KMS-11 (cell line): ENCODE results near the gene OCA2.

Experiments used
- H2AFZ ChIP-seq: fragments of 200-600 bp; sonication (generic); 2 replicates; pipeline ENCODE4 v1.6.1; 2016; ENCODE audit warnings: antibody characterized with exemption, mixed run types, low read depth
- H3K27ac ChIP-seq: fragments of 200-600 bp; sonication (generic); 2 replicates; pipeline ENCODE4 v1.6.1; 2016; ENCODE audit warnings: mild to moderate bottlenecking, mixed run types
- H3K27me3 ChIP-seq: fragments of 200-600 bp; sonication (generic); 2 replicates; pipeline ENCODE4 v1.6.1; 2017; ENCODE audit warnings: mild to moderate bottlenecking, low read depth, mixed run types, moderate library complexity; ENCODE audit not compliant: insufficient read depth
- H3K36me3 ChIP-seq: fragments of 200-600 bp; sonication (generic); 2 replicates; pipeline ENCODE4 v1.6.1; 2017; ENCODE audit warnings: mild to moderate bottlenecking, mixed run types; ENCODE audit not compliant: insufficient read depth
- H3K4me1 ChIP-seq: fragments of 200-600 bp; sonication (generic); 2 replicates; pipeline ENCODE4 v1.6.1; 2016; ENCODE audit warnings: mild to moderate bottlenecking, low read depth, mixed run types; ENCODE audit not compliant: poor library complexity, severe bottlenecking
- H3K4me2 ChIP-seq: fragments of 200-600 bp; sonication (generic); 2 replicates; pipeline ENCODE4 v1.7.0; 2016; ENCODE audit warnings: mild to moderate bottlenecking, mixed run types
- H3K4me3 ChIP-seq: fragments of 200-600 bp; sonication (generic); IDR thresholded peaks from 2 replicates; pipeline ENCODE4 v1.6.1; 2017; ENCODE audit warnings: low read depth, low read length, mixed read lengths; ENCODE audit not compliant: insufficient read depth
- H3K79me2 ChIP-seq: fragments of 200-600 bp; sonication (generic); 2 replicates; pipeline ENCODE4 v1.6.1; 2016; ENCODE audit warnings: low read depth, mixed run types; ENCODE audit not compliant: insufficient read depth
- H3K9ac ChIP-seq: fragments of 200-600 bp; sonication (generic); 2 replicates; pipeline ENCODE4 v1.6.1; 2016; ENCODE audit warnings: mild to moderate bottlenecking, mixed run types
- H4K20me1 ChIP-seq: fragments of 200-600 bp; sonication (generic); 2 replicates; pipeline ENCODE4 v1.6.1; 2016; ENCODE audit warnings: mild to moderate bottlenecking, mixed run types; ENCODE audit not compliant: insufficient read depth
- CTCF ChIP-seq: fragments of 200-600 bp; sonication (generic); conservative IDR thresholded peaks from 2 replicates; pipeline ENCODE4 v1.6.1; 2017; ENCODE audit warnings: low read depth, mild to moderate bottlenecking, antibody characterized with exemption, low read length, moderate library complexity, mixed read lengths

Gene OCA2

GRCh38 chr15:27843146-27843545, 256.0 kb downstream of the OCA2 start:
- no peak for TF ChIP-seq CTCF
- H3K27ac ChIP-seq, result no peak overlapping the region
- H3K4me2 ChIP-seq, result no peak overlapping the region
- no peak overlapping the region for H2AFZ ChIP-seq
- no peaks in the 10 kb centered on the region for H3K4me1 ChIP-seq
- H3K36me3 ChIP-seq, result no peaks in the 10 kb centered on the region
- no peaks in the 10 kb centered on the region for H3K79me2 ChIP-seq
- no peaks in the 10 kb centered on the region for H3K27me3 ChIP-seq
- no peak overlapping the region for H3K4me3 ChIP-seq
- no peak overlapping the region for H3K9ac ChIP-seq
- H4K20me1 ChIP-seq, result no peaks in the 10 kb centered on the region

- no peaks in the 10 kb centered on the region for H3K27me3 ChIP-seq
- no peak for TF ChIP-seq CTCF
- H2AFZ ChIP-seq, result no peak overlapping the region
- no peaks in the 10 kb centered on the region for H4K20me1 ChIP-seq
- no peak overlapping the region for H3K27ac ChIP-seq
- no peaks in the 10 kb centered on the region for H3K36me3 ChIP-seq
- no peak overlapping the region for H3K4me3 ChIP-seq
- H3K4me2 ChIP-seq, result no peak overlapping the region
- H3K79me2 ChIP-seq, result no peaks in the 10 kb centered on the region
- no peaks in the 10 kb centered on the region for H3K4me1 ChIP-seq
- H3K9ac ChIP-seq, result no peak overlapping the region
Measured at GRCh38 chr15:27842526-27842925, 256.6 kb downstream of the OCA2 start.

GRCh38 chr15:27835233-27835939, 263.7 kb downstream of the OCA2 start:
- H3K36me3 ChIP-seq, result no peaks in the 10 kb centered on the region
- H3K4me1 ChIP-seq, result no peaks in the 10 kb centered on the region
- no peak overlapping the region for H3K4me2 ChIP-seq
- no peak overlapping the region for H3K27ac ChIP-seq
- H3K79me2 ChIP-seq, result no peaks in the 10 kb centered on the region
- H3K4me3 ChIP-seq, result no peak overlapping the region
- no peaks in the 10 kb centered on the region for H4K20me1 ChIP-seq
- no peaks in the 10 kb centered on the region for H3K27me3 ChIP-seq
- no peak overlapping the region for H3K9ac ChIP-seq
- no peak for TF ChIP-seq CTCF
- H2AFZ ChIP-seq, result no peak overlapping the region

- TF ChIP-seq CTCF, result no peak
Measured at GRCh38 chr15:27834684-27835083, 264.4 kb downstream of the OCA2 start.

More at GRCh38 chr15:27834684-27835083, 264.4 kb downstream of the OCA2 start:
- no peaks in the 10 kb centered on the region for H3K4me1 ChIP-seq
- H3K79me2 ChIP-seq, result no peaks in the 10 kb centered on the region
- H3K4me2 ChIP-seq, result no peak overlapping the region
- H3K4me3 ChIP-seq, result no peak overlapping the region
- H2AFZ ChIP-seq, result no peak overlapping the region
- no peak overlapping the region for H3K27ac ChIP-seq
- no peaks in the 10 kb centered on the region for H4K20me1 ChIP-seq
- no peaks in the 10 kb centered on the region for H3K27me3 ChIP-seq
- H3K36me3 ChIP-seq, result no peaks in the 10 kb centered on the region
- no peak overlapping the region for H3K9ac ChIP-seq
